ENCODE measurements around the gene TRIM62.

TRIM62 gene

DNA sequence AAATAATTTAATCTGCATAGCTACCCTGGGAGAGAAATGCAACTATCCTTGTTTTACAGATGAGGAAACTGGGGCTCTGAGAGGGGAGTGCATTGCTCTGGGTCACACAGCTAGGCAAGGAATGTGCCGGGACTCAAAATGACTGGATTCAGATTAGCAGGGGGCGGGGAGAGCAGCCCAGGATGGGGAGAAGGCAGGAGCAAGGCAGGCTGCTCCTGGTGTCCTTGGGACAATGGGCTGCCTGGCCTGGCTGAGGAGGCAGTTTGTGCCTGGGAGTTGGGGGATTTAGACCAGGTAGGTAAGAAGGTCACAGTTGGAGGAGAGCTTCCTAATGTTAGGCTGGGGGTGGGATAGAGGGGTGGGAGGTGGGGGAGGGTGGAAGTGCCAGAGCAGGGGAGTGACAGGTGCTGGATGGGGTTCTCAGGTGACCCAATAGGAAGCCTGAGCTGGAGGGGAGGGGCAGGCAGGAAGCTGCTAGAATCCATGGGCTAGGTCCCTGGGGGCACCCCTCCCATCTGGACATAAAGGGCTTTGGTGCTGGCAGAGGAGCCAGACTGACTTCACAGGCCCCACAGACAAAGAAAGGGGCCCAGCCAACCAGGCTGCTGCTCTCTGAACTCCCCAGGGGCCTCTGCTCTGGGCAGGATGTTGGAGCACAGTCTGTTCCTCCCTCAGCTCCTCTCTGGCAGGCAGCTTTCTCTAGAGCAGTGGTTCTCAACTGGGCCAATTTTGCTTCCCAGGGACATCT is 29.0 kb downstream of the TRIM62 start:
- H3K4me3 ChIP-seq (ENCODE audit: low read depth, low read length) = no peak overlapping the region
- no peaks in the 10 kb centered on the region for H3K9me3 ChIP-seq (ENCODE audit: control insufficient read depth, low read length)
- no peaks in the 10 kb centered on the region for H3K27me3 ChIP-seq (ENCODE audit: control insufficient read depth, insufficient read depth, low read length)
- H3K4me1 ChIP-seq = no peaks in the 10 kb centered on the region
- no peak overlapping the region for H3K27ac ChIP-seq
- no peak overlapping the region for H3K4me2 ChIP-seq (ENCODE audit: low read length)
- no peak overlapping the region for H3K9ac ChIP-seq
- H2AFZ ChIP-seq = no peak overlapping the region
- TF ChIP-seq, protein P1, sequence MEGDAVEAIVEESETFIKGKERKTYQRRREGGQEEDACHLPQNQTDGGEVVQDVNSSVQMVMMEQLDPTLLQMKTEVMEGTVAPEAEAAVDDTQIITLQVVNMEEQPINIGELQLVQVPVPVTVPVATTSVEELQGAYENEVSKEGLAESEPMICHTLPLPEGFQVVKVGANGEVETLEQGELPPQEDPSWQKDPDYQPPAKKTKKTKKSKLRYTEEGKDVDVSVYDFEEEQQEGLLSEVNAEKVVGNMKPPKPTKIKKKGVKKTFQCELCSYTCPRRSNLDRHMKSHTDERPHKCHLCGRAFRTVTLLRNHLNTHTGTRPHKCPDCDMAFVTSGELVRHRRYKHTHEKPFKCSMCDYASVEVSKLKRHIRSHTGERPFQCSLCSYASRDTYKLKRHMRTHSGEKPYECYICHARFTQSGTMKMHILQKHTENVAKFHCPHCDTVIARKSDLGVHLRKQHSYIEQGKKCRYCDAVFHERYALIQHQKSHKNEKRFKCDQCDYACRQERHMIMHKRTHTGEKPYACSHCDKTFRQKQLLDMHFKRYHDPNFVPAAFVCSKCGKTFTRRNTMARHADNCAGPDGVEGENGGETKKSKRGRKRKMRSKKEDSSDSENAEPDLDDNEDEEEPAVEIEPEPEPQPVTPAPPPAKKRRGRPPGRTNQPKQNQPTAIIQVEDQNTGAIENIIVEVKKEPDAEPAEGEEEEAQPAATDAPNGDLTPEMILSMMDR (IDR thresholded peaks at IDR 0.05) = no peak
- no peaks in the 10 kb centered on the region for H3K36me3 ChIP-seq (ENCODE audit: control insufficient read depth, insufficient read depth, low read length)
- no peaks in the 10 kb centered on the region for H3K79me2 ChIP-seq

DNA sequence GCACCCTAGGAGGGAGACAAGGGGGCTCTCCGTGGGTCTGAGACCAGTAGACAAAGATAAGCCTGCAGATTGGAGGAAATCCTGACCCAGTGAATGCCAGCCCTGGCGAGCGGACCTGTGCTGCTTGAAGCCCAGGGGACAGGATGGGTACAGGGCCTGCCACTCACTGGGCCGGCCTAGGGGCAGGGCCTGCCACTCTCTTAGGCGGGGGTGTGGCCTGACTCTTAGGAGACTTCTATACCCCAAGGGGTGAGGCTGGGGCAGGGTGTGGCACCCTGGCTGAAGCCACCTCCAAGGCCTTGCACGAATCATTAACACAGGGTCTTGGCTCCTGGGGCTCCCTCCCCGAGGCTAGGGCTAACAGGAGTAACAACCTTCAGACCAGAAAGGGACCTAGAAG is 30.7 kb downstream of the TRIM62 start:
- Histone ChIP-seq H3K27me3 (ENCODE audit: control insufficient read depth, insufficient read depth, low read length) (no peaks in the 10 kb centered on the region), H3K27ac (no peak overlapping the region), H3K79me2 (no peaks in the 10 kb centered on the region), H3K9me3 (ENCODE audit: control insufficient read depth, low read length) (no peaks in the 10 kb centered on the region), H3K9ac (no peak overlapping the region), H3K36me3 (ENCODE audit: control insufficient read depth, insufficient read depth, low read length) (no peaks in the 10 kb centered on the region), H3K4me1 (no peaks in the 10 kb centered on the region), H3K4me2 (ENCODE audit: low read length) (no peak overlapping the region), H3K4me3 (ENCODE audit: low read depth, low read length) (no peak overlapping the region), H2AFZ (no peak overlapping the region)
- TF ChIP-seq, protein P1 (IDR thresholded peaks at IDR 0.05) = no peak

DNA sequence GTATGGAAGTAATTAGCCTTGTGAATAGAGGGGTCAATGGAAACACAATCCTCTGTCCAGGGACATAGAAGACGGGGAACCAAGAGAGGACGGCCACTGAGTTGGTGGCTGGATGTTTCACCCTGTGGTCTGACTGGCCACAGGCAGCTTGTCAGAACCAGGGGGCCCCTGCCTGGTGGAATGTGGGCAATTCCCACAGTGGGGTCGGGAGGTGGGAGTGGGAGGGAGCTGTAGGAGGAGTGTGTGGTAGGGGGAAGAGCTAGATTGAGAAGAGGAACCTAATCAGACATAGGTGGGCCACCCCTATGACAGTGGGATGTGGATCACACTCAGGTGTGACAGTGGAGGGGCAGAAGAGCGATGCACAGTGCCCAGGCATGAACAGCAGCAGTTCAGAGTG is 31.3 kb downstream of the TRIM62 start:
- Histone ChIP-seq H3K4me3 (ENCODE audit: low read depth, low read length) (no peak overlapping the region), H3K4me2 (ENCODE audit: low read length) (no peak overlapping the region), H3K79me2 (no peaks in the 10 kb centered on the region), H2AFZ (no peak overlapping the region), H3K27me3 (ENCODE audit: control insufficient read depth, insufficient read depth, low read length) (no peaks in the 10 kb centered on the region), H3K36me3 (ENCODE audit: control insufficient read depth, insufficient read depth, low read length) (no peaks in the 10 kb centered on the region), H3K9me3 (ENCODE audit: control insufficient read depth, low read length) (no peaks in the 10 kb centered on the region), H3K4me1 (no peaks in the 10 kb centered on the region), H3K27ac (no peak overlapping the region), H3K9ac (no peak overlapping the region)
- TF ChIP-seq, protein P1 (IDR thresholded peaks at IDR 0.05) = no peak

DNA sequence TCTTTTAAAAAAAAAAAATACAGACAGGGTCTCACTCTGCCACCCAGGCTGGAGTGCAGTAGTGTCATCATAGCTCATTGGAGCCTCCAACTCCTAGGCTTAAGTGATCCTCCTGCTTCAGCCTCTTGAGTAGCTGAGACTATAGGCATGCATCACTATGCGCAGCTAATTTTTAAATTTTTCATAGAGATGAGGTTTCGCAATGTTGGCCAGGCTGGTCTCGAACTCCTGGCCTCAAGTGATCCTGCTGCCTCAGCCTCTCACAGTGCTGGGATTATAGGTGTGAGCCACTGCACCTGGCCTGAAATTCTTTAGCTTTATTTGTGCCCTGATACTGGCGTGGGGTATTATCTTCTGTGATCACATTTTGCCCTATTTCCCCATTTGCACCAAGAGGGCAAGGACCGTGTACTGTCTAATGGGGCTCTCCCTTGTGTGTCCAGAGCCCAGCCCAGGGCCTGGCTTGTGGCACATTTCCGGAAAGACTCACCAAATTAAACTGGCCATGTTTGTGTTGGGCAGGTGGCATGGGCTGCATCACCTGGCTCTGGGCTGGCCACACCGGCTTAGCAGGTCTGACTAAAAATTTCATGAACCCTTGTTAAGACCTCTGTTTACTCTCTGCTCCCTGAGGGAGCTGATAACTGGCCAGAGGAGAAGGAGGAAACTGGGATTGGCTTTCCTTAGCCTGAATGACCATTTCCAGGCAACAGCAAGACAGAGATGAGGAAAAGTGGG is 32.2 kb downstream of the TRIM62 start:
- TF ChIP-seq, protein P1 (IDR thresholded peaks at IDR 0.05) = no peak
- H2AFZ ChIP-seq = no peak overlapping the region
- no peaks in the 10 kb centered on the region for H3K27me3 ChIP-seq (ENCODE audit: control insufficient read depth, insufficient read depth, low read length)
- H3K27ac ChIP-seq = no peak overlapping the region
- H3K4me2 ChIP-seq (ENCODE audit: low read length) = no peak overlapping the region
- H3K9me3 ChIP-seq (ENCODE audit: control insufficient read depth, low read length) = no peaks in the 10 kb centered on the region
- no peak overlapping the region for H3K9ac ChIP-seq
- no peaks in the 10 kb centered on the region for H3K79me2 ChIP-seq
- no peaks in the 10 kb centered on the region for H3K4me1 ChIP-seq
- H3K4me3 ChIP-seq (ENCODE audit: low read depth, low read length) = no peak overlapping the region
- H3K36me3 ChIP-seq (ENCODE audit: control insufficient read depth, insufficient read depth, low read length) = no peaks in the 10 kb centered on the region
